Stimulated activated CD8-positive, alpha-beta memory T cell treated with anti-CD3 and anti-CD28 coated beads, Interleukin-4, amount 100 ng/mL, for 1 hour (primary cell): Measurements from ENCODE around the gene ATG4A.

Experiments
- DNase-seq, 2 donors: peaks; one replicate each; pipeline ENCODE4 v3.0.0-alpha.2; 2020; ENCODE audit warnings: low read depth in 2 of 2, low spot score in 1 of 2

ATG4A gene

GRCh38 chrX:108122748-108123147, 31.2 kb downstream of the ATG4A start:
- DNase-seq = no peak

- no peak for DNase-seq
Measured at GRCh38 chrX:108123591-108124366, 32.2 kb downstream of the ATG4A start.

- DNase-seq = no peak
Measured at GRCh38 chrX:108126661-108127060, 35.1 kb downstream of the ATG4A start.

- DNase-seq = no peak
Measured at GRCh38 chrX:108127152-108127551, 35.6 kb downstream of the ATG4A start.

GRCh38 chrX:108130889-108131288, 39.3 kb downstream of the ATG4A start:
- DNase-seq = no peak

- no peak for DNase-seq
Measured at GRCh38 chrX:108131471-108131870, 39.9 kb downstream of the ATG4A start.

- DNase-seq = no peak
Measured at GRCh38 chrX:108132034-108132433, 40.5 kb downstream of the ATG4A start.

GRCh38 chrX:108132876-108133275, 41.3 kb downstream of the ATG4A start:
- DNase-seq = no peak

- DNase-seq = no peak
Measured at GRCh38 chrX:108134724-108135123, 43.1 kb downstream of the ATG4A start.

GRCh38 chrX:108138814-108139702, 47.5 kb downstream of the ATG4A start:
- no peak for DNase-seq

- DNase-seq = no peak
Measured at GRCh38 chrX:108148524-108148923, 56.9 kb downstream of the ATG4A start.

- no peak for DNase-seq
Measured at GRCh38 chrX:108156082-108156481, 64.5 kb downstream of the ATG4A start.

GRCh38 chrX:108156934-108157466, 65.4 kb downstream of the ATG4A start:
- DNase-seq = no peak

- no peak for DNase-seq
Measured at GRCh38 chrX:108157628-108158027, 66.0 kb downstream of the ATG4A start.

GRCh38 chrX:108159028-108159670, 67.6 kb downstream of the ATG4A start:
- DNase-seq = no peak

- DNase-seq = no peak
Measured at GRCh38 chrX:108160309-108160708, 68.7 kb downstream of the ATG4A start.

GRCh38 chrX:108162265-108162664, 70.7 kb downstream of the ATG4A start:
- no peak for DNase-seq

GRCh38 chrX:108163333-108164082, 71.9 kb downstream of the ATG4A start:
- no peak for DNase-seq

- DNase-seq = no peak
Measured at GRCh38 chrX:108165383-108166111, 74.0 kb downstream of the ATG4A start.

- no peak for DNase-seq
Measured at GRCh38 chrX:108167211-108167872, 75.8 kb downstream of the ATG4A start.
